IMR-90 (cell line): ENCODE results near the gene ATP2B2. TPM values are rescaled to one million over a fixed set of nuclear protein-coding genes. Genes with fewer than 3 reads are reported as not detected.

Source experiments
- ATAC-seq: fragments of 200-7000 bp; cut with Tn5 transposase; 2 replicates; pipeline ENCODE4 v1.9.1; 2020; ENCODE audit warnings: low read depth, mild to moderate bottlenecking, moderate library complexity
- BruUV-seq: library from RNA; stranded (reverse); fragments of 400-500 nt; replicated peaks from 2 replicates; lab custom pipeline; 2021; lab: Mats Ljungman, UMichigan
- CTCF ChIA-PET: fragments of 300-600 bp; formaldehyde crosslinking; extraction: SDS; loops from one replicate; lab custom pipeline; 2021; ENCODE audit warnings: antibody characterized with exemption; lab: Yijun Ruan, JAX
- POLR2A ChIA-PET: fragments of 300-600 bp; sonication (Branson Sonifier 250); formaldehyde crosslinking; loops from one replicate; lab custom pipeline; 2022; ENCODE audit warnings: antibody characterized with exemption; ENCODE audit not compliant: unreplicated experiment; lab: Charles Lee
- DNase-seq: peaks from one replicate; pipeline ENCODE4 v3.0.0; 2013
- H2AFZ ChIP-seq: replicated peaks from 2 replicates; pipeline ENCODE3; 2013; ENCODE audit warnings: low read length, mild to moderate bottlenecking; ENCODE audit not compliant: poor library complexity
- H2AK5ac ChIP-seq: 2 replicates; pipeline ENCODE4 v1.6.1; 2013; ENCODE audit warnings: low read depth, low read length, inconsistent platforms
- H2AK9ac ChIP-seq: replicated peaks from 2 replicates; pipeline ENCODE3; 2013; ENCODE audit warnings: mild to moderate bottlenecking, low read depth, low read length, moderate library complexity; ENCODE audit not compliant: poor library complexity
- H2BK120ac ChIP-seq: 2 replicates; pipeline ENCODE4 v1.6.1; 2013; ENCODE audit warnings: low read depth, low read length, inconsistent platforms
- H2BK15ac ChIP-seq: 3 replicates; pipeline ENCODE4 v1.6.1; 2013; ENCODE audit warnings: low read depth, low read length, inconsistent platforms
- H2BK20ac ChIP-seq: 2 replicates; pipeline ENCODE4 v1.6.1; 2013; ENCODE audit warnings: low read depth, mild to moderate bottlenecking, inconsistent platforms, low read length, moderate library complexity
- H2BK5ac ChIP-seq: 2 replicates; pipeline ENCODE4 v1.6.1; 2013; ENCODE audit warnings: mild to moderate bottlenecking, low read depth, low read length, inconsistent platforms; ENCODE audit not compliant: poor library complexity, severe bottlenecking
- H3K14ac ChIP-seq: replicated peaks from 2 replicates; pipeline ENCODE4 v1.6.1; 2013; ENCODE audit warnings: low read depth, low read length, inconsistent platforms
- H3K18ac ChIP-seq: 2 replicates; pipeline ENCODE4 v1.6.1; 2013; ENCODE audit warnings: low read depth, low read length, control low read depth
- H3K23ac ChIP-seq: 2 replicates; pipeline ENCODE4 v1.6.1; 2013; ENCODE audit warnings: low read depth, low read length, inconsistent platforms
- H3K27ac ChIP-seq: 2 replicates; pipeline ENCODE4 v1.5.1; 2013; ENCODE audit warnings: mild to moderate bottlenecking, control low read depth, low read length; ENCODE audit not compliant: insufficient read depth
- H3K27me3 ChIP-seq: 2 replicates; pipeline ENCODE4 v1.6.1; 2013; ENCODE audit warnings: low read length; ENCODE audit not compliant: control insufficient read depth, insufficient read depth
- H3K36me3 ChIP-seq: 2 replicates; pipeline ENCODE4 v1.6.1; 2013; ENCODE audit warnings: low read length, mixed read lengths; ENCODE audit not compliant: control insufficient read depth, insufficient read depth
- H3K4ac ChIP-seq: 2 replicates; pipeline ENCODE4 v1.6.1; 2013; ENCODE audit warnings: low read depth, low read length, inconsistent platforms
- H3K4me1 ChIP-seq: 2 replicates; pipeline ENCODE4 v1.6.1; 2013; ENCODE audit warnings: low read length, mixed read lengths; ENCODE audit not compliant: control insufficient read depth, insufficient read depth
- H3K4me2 ChIP-seq: 2 replicates; pipeline ENCODE4 v1.6.1; 2013; ENCODE audit warnings: low read depth, mild to moderate bottlenecking, control low read depth, low read length, moderate library complexity
- H3K4me3 ChIP-seq: 2 replicates; pipeline ENCODE4 v1.5.1; 2013; ENCODE audit warnings: low read depth, mild to moderate bottlenecking, control low read depth, low read length, moderate library complexity; ENCODE audit not compliant: insufficient read depth
- H3K56ac ChIP-seq: 2 replicates; pipeline ENCODE4 v1.6.1; 2013; ENCODE audit warnings: low read length, inconsistent platforms; ENCODE audit not compliant: insufficient read depth; ENCODE audit errors: extremely low read depth
- H3K79me1 ChIP-seq, 2 experiments: 2 replicates each; pipeline ENCODE4 v1.6.1; 2013; ENCODE audit warnings: low read length in 2 of 2, inconsistent platforms in 1 of 2, low read depth in 1 of 2
- H3K9ac ChIP-seq: 2 replicates; pipeline ENCODE4 v1.6.1; 2013; ENCODE audit warnings: low read depth, low read length, control low read depth
- H3K9me1 ChIP-seq: 2 replicates; pipeline ENCODE4 v1.6.1; 2013; ENCODE audit warnings: low read length, inconsistent platforms; ENCODE audit not compliant: insufficient read depth
- H3K9me3 ChIP-seq: 2 replicates; pipeline ENCODE4 v1.6.1; 2013; ENCODE audit warnings: low read length; ENCODE audit not compliant: control insufficient read depth, insufficient read depth
- H4K20me1 ChIP-seq: 2 replicates; pipeline ENCODE4 v1.6.1; 2013; ENCODE audit warnings: low read length, inconsistent platforms; ENCODE audit not compliant: insufficient read depth
- H4K5ac ChIP-seq: 2 replicates; pipeline ENCODE4 v1.6.1; 2013; ENCODE audit warnings: mild to moderate bottlenecking, low read depth, low read length, control low read depth
- H4K8ac ChIP-seq, 2 experiments: 2 replicates each; pipeline ENCODE4 v1.6.1; 2013; ENCODE audit warnings: low read depth in 2 of 2, low read length in 2 of 2, control low read depth in 1 of 2, inconsistent platforms in 1 of 2
- H4K91ac ChIP-seq: 2 replicates; pipeline ENCODE4 v1.6.1; 2013; ENCODE audit warnings: low read depth, low read length, inconsistent platforms; ENCODE audit not compliant: insufficient read depth
- BHLHE40 ChIP-seq: fragments of 150-350 bp; IDR thresholded peaks from 2 replicates; pipeline ENCODE4 v1.6.1; 2016; ENCODE audit warnings: mild to moderate bottlenecking, low read depth, low read length
- CEBPB ChIP-seq: IDR thresholded peaks from 2 replicates; pipeline ENCODE4 v1.6.1; 2012; ENCODE audit warnings: low read depth, low read length, improper control_type of control experiment
- CHD1 ChIP-seq: IDR thresholded peaks from 2 replicates; pipeline ENCODE4 v1.6.1; 2012; ENCODE audit warnings: low read depth, low read length, improper control_type of control experiment
- FOS ChIP-seq: fragments of 150-350 bp; IDR thresholded peaks from 2 replicates; pipeline ENCODE4 v1.6.1; 2016; ENCODE audit warnings: low read depth, low read length
- MAFK ChIP-seq: IDR thresholded peaks from 2 replicates; pipeline ENCODE4 v1.6.1; 2012; ENCODE audit warnings: low read depth, low read length, improper control_type of control experiment
- MAZ ChIP-seq: IDR thresholded peaks from 2 replicates; pipeline ENCODE4 v1.6.1; 2012; ENCODE audit warnings: low read depth, mild to moderate bottlenecking, low read length, improper control_type of control experiment, moderate library complexity, borderline replicate concordance
- MXI1 ChIP-seq: IDR thresholded peaks from 2 replicates; pipeline ENCODE4 v1.6.1; 2012; ENCODE audit warnings: low read depth, mild to moderate bottlenecking, low read length, moderate library complexity, borderline replicate concordance
- NFE2L2 ChIP-seq: fragments of 150-350 bp; IDR thresholded peaks from 2 replicates; pipeline ENCODE4 v1.6.1; 2016; ENCODE audit warnings: low read depth, mild to moderate bottlenecking, low read length
- POLR2A ChIP-seq: IDR thresholded peaks from 2 replicates; pipeline ENCODE4 v1.6.1; 2012; ENCODE audit warnings: mild to moderate bottlenecking, low read depth, low read length
- RAD21 ChIP-seq: IDR thresholded peaks from 2 replicates; pipeline ENCODE4 v1.6.1; 2012; ENCODE audit warnings: low read length, improper control_type of control experiment
- RCOR1 ChIP-seq: IDR thresholded peaks from 2 replicates; pipeline ENCODE4 v1.6.1; 2012; ENCODE audit warnings: mild to moderate bottlenecking, low read length, improper control_type of control experiment; ENCODE audit not compliant: insufficient replicate concordance
- SMC3 ChIP-seq: fragments of 150-350 bp; IDR thresholded peaks from 2 replicates; pipeline ENCODE4 v1.6.1; 2016; ENCODE audit warnings: low read depth, mild to moderate bottlenecking, antibody characterized with exemption, low read length, moderate library complexity
- WGBS, 2 experiments: methylation state at CpG; one replicate each; pipeline versions ENCODE4 v1.1.5 to v1.1.7; 2013; ENCODE audit warnings: missing lambda C conversion rate in 2 of 2; ENCODE audit not compliant: insufficient read length in 1 of 2; ENCODE audit errors: extremely low coverage in 2 of 2; 5-methylcytosine and 5-hydroxymethylcytosine counted together
- dilution Hi-C: fragments of 300-500 bp; cut with HindIII; formaldehyde crosslinking; loops from one replicate; pipeline ENCODE4 v1.14.3; 2018; ENCODE audit warnings: low sequenced_read_pairs; ENCODE audit not compliant: unreplicated experiment
- in situ Hi-C: fragments of 300-500 bp; cut with MboI; formaldehyde crosslinking; loops from 3 replicates; pipeline ENCODE4 v1.14.3; 2019; ENCODE audit warnings: low sequenced_read_pairs, inconsistent platforms, mixed read lengths
- intact Hi-C: fragments of 100-400 bp; cut with micrococcal nuclease; formaldehyde crosslinking; loops from 2 replicates; pipeline ENCODE4 v1.10.0; 2022
- polyA plus RNA-seq, 3 experiments: library from polyadenylated mRNA; depleted of rRNA; stranded (reverse); fragments of >200 nt; gene quantifications; 2 replicates each; pipeline ENCODE4 v1.2.3, GENCODE V29; 2012; ENCODE audit warnings: low replicate concordance in 1 of 3
- total RNA-seq: library from RNA; depleted of rRNA; stranded (reverse); fragments of >200 nt; gene quantifications from 2 replicates; pipeline ENCODE4 v1.2.3, GENCODE V29; 2012
- TF ChIP-seq, protein P1 (sequence below): conservative IDR thresholded peaks from 2 replicates; pipeline ENCODE4 v1.5.1; 2012; ENCODE audit warnings: mild to moderate bottlenecking, low read depth, low read length, improper control_type of control experiment
- TF ChIP-seq, protein P2 (sequence below): fragments of 150-350 bp; IDR thresholded peaks from 2 replicates; pipeline ENCODE4 v1.6.1; 2016; ENCODE audit warnings: low read depth, mild to moderate bottlenecking, low read length, moderate library complexity, borderline replicate concordance
- TF ChIP-seq, protein P3 (sequence below): fragments of 150-350 bp; IDR thresholded peaks from 2 replicates; pipeline ENCODE4 v1.6.1; 2017; ENCODE audit warnings: mild to moderate bottlenecking, antibody characterized with exemption, low read length, low read depth

The ATP2B2 gene
- total and polyA plus RNA-seq, 2 of the 4 experiments (the other 2 are of a cell fraction), result under 0.01 to 0.02 TPM

DNA sequence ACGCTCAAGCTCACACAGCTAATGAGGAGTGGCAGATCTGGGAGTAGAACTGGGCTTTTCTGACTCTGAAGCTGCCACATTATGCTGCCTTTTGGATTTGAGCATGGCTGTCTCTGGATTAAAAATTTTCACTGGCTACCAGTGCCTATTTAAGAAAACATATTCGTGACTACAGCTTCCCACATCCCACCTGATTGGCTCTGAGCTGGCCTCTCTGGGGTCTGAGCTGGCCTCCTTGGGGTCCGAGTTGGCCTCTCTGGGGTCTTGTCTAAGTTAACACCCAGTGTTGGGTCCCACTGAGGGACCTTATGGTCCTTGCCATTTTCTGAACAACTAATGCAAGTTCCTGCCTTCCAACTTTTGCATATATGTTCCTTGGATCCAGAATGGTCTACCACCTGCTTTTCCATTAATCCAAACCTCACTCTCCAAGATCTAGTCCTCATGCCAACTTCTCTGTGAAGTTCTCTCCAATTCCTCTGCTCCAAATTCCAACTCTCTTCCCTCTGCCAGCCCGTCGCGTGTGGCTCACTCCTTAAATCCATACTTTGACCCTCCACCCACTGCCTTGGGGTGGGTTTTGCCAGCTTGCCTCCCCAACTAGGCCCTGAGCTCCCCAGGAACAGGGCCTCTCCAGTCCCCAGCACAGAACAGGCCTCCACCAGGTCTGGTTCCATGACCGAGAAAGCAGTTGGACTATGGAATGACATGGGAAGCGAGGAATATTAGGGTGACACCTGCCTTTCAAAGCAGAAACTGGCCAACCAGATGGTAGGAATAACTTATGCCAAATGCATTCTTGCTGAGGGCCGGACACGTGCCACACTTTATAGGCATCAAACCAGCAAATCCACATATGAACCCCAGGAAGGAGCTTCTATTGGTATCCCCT, 42.5 kb downstream of the ATP2B2 start:
- Histone ChIP-seq H4K91ac (no peak overlapping the region), H3K9me1 (no peaks in the 10 kb centered on the region), H3K27me3 (peaks cover 10% of the 10 kb centered on the region), H4K8ac (no peak overlapping the region), H4K20me1 (no peaks in the 10 kb centered on the region; the same call in none of the 2 replicates), H2BK120ac (no peak overlapping the region), H2BK5ac (no peak overlapping the region), H2AFZ (no peak overlapping the region), H3K4me1 (no peaks in the 10 kb centered on the region), H2AK5ac (no peak overlapping the region), H3K36me3 (no peaks in the 10 kb centered on the region), H3K4me3 (no peak overlapping the region), H2BK15ac (no peak overlapping the region), H3K23ac (no peak overlapping the region), H2AK9ac (no peak overlapping the region), H3K27ac (no peak overlapping the region), H3K9ac (no peak overlapping the region), H3K79me1 (no peaks in the 10 kb centered on the region), H3K4ac (no peak overlapping the region), H3K14ac (no peak overlapping the region), H4K5ac (no peak overlapping the region), H3K9me3 (no peaks in the 10 kb centered on the region), H2BK20ac (no peak overlapping the region), H3K56ac (no peak overlapping the region), H3K4me2 (no peak overlapping the region), H3K18ac (no peak overlapping the region)
- ChIA-PET CTCF (no interaction called here), POLR2A (no interaction called here)
- no TSS peak for BruUV-seq
- ATAC-seq, result no peak
- intact Hi-C loops (no loop called here), dilution Hi-C loops (no loop called here), in situ Hi-C loops (no loop called here)
- no peak for DNase-seq
- WGBS, 2 experiments, result 8% methylated on average over 2 of the region's 10 CpGs; no CpG with 5 or more reads in 1 of the 2 experiments
- TF ChIP-seq NFE2L2 (no peak), MXI1 (no peak), MAZ (no peak), BHLHE40 (no peak), FOS (no peak), RAD21 (no peak), POLR2A (no peak), CEBPB (no peak), CHD1 (no peak), RCOR1 (no peak), MAFK (no peak), SMC3 (no peak)
- TF ChIP-seq, protein P1, sequence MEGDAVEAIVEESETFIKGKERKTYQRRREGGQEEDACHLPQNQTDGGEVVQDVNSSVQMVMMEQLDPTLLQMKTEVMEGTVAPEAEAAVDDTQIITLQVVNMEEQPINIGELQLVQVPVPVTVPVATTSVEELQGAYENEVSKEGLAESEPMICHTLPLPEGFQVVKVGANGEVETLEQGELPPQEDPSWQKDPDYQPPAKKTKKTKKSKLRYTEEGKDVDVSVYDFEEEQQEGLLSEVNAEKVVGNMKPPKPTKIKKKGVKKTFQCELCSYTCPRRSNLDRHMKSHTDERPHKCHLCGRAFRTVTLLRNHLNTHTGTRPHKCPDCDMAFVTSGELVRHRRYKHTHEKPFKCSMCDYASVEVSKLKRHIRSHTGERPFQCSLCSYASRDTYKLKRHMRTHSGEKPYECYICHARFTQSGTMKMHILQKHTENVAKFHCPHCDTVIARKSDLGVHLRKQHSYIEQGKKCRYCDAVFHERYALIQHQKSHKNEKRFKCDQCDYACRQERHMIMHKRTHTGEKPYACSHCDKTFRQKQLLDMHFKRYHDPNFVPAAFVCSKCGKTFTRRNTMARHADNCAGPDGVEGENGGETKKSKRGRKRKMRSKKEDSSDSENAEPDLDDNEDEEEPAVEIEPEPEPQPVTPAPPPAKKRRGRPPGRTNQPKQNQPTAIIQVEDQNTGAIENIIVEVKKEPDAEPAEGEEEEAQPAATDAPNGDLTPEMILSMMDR, result no peak
- TF ChIP-seq, protein P2, sequence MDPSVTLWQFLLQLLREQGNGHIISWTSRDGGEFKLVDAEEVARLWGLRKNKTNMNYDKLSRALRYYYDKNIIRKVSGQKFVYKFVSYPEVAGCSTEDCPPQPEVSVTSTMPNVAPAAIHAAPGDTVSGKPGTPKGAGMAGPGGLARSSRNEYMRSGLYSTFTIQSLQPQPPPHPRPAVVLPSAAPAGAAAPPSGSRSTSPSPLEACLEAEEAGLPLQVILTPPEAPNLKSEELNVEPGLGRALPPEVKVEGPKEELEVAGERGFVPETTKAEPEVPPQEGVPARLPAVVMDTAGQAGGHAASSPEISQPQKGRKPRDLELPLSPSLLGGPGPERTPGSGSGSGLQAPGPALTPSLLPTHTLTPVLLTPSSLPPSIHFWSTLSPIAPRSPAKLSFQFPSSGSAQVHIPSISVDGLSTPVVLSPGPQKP, result no peak
- TF ChIP-seq, protein P3, sequence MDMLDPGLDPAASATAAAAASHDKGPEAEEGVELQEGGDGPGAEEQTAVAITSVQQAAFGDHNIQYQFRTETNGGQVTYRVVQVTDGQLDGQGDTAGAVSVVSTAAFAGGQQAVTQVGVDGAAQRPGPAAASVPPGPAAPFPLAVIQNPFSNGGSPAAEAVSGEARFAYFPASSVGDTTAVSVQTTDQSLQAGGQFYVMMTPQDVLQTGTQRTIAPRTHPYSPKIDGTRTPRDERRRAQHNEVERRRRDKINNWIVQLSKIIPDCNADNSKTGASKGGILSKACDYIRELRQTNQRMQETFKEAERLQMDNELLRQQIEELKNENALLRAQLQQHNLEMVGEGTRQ, result no peak
